ENCODE data around the gene FMNL2.

The FMNL2 gene

DNA sequence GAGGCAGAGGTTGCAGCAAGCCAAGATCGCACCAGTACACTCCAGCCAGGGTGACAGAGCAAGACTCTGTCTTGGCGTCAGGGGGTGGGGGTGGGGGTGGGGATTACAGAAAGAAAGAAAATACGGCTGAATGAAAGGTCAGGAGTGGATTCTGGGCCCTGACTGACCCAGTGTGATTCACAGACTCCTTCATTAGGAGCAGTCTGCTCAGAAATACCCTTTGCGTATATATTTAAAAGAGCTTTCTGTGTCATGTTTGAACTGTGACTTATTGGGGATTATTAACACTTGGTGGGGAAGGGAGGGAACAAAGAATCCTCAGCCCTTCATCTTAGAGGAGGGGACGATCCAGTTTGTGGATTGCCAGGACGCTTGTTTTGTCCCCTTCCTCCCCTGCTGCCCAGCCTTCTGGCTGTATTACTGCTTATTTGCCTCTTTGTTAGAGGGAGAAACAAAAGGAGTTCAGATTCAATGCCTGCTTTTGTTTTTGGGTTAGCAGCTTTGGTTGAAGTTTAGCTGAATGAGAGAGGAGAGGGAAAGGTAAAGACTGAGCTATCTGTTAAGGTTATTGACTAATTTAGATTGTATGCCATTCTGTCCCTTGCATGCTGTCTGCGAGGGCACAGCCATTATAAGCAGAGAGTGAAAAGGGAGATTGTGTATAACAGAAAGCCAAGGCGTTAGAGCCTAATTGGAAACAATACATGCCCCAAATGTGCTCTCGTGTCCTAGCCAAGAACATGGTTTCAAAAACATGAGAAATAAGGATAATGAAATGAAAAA lies 118.3 kb downstream of the FMNL2 start:
- TF ChIP-seq ZSCAN23 (tag by site-specific recombination; IDR thresholded peaks at IDR 0.05) (no peak), HOXD13 (CRISPR knock-in tag; IDR thresholded peaks at IDR 0.05; ENCODE audit: borderline replicate concordance) (no peak), ZNF133 (tag by site-specific recombination; IDR thresholded peaks at IDR 0.05) (no peak), IKZF3 (tag by site-specific recombination; IDR thresholded peaks at IDR 0.05) (no peak), GFI1B (tag by site-specific recombination; IDR thresholded peaks at IDR 0.05) (no peak), ZNF544 (tag by site-specific recombination; IDR thresholded peaks at IDR 0.05) (no peak)
- TF ChIP-seq, protein P1, sequence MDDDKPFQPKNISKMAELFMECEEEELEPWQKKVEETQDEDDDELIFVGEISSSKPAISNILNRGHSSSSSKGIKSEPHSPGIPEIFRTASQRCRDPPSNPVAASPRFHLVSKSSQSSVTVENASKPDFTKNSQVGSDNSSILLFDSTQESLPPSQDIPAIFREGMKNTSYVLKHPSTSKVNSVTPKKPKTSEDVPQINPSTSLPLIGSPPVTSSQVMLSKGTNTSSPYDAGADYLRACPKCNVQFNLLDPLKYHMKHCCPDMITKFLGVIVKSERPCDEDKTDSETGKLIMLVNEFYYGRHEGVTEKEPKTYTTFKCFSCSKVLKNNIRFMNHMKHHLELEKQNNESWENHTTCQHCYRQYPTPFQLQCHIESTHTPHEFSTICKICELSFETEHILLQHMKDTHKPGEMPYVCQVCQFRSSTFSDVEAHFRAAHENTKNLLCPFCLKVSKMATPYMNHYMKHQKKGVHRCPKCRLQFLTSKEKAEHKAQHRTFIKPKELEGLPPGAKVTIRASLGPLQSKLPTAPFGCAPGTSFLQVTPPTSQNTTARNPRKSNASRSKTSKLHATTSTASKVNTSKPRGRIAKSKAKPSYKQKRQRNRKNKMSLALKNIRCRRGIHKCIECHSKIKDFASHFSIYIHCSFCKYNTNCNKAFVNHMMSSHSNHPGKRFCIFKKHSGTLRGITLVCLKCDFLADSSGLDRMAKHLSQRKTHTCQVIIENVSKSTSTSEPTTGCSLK (tag by site-specific recombination; IDR thresholded peaks at IDR 0.05), result no peak
- TF ChIP-seq, protein P2, sequence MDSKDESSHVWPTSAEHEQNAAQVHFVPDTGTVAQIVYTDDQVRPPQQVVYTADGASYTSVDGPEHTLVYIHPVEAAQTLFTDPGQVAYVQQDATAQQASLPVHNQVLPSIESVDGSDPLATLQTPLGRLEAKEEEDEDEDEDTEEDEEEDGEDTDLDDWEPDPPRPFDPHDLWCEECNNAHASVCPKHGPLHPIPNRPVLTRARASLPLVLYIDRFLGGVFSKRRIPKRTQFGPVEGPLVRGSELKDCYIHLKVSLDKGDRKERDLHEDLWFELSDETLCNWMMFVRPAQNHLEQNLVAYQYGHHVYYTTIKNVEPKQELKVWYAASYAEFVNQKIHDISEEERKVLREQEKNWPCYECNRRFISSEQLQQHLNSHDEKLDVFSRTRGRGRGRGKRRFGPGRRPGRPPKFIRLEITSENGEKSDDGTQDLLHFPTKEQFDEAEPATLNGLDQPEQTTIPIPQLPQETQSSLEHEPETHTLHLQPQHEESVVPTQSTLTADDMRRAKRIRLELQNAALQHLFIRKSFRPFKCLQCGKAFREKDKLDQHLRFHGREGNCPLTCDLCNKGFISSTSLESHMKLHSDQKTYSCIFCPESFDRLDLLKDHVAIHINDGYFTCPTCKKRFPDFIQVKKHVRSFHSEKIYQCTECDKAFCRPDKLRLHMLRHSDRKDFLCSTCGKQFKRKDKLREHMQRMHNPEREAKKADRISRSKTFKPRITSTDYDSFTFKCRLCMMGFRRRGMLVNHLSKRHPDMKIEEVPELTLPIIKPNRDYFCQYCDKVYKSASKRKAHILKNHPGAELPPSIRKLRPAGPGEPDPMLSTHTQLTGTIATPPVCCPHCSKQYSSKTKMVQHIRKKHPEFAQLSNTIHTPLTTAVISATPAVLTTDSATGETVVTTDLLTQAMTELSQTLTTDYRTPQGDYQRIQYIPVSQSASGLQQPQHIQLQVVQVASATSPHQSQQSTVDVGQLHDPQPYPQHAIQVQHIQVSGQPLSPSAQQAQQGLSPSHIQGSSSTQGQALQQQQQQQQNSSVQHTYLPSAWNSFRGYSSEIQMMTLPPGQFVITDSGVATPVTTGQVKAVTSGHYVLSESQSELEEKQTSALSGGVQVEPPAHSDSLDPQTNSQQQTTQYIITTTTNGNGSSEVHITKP (tag by site-specific recombination; IDR thresholded peaks at IDR 0.05), result no peak
- no peak overlapping the region for H3K4me3 ChIP-seq (ENCODE audit: low read depth, low read length)
- H3K4me1 ChIP-seq (ENCODE audit: control insufficient read depth, insufficient read depth, low read length), result no peaks in the 10 kb centered on the region
- H3K27ac ChIP-seq (ENCODE audit: extremely low read depth, low read depth, low read length), result no peak overlapping the region
- no peaks in the 10 kb centered on the region for H3K9me3 ChIP-seq (ENCODE audit: control insufficient read depth, insufficient read depth, low read depth, low read length)
- ChIA-PET CTCF (interaction anchor here (0.6 kb wide), 1 partner anchor 45 kb away, joined by 3 read pairs; no protein-coding TSS in a partner anchor), POLR2A (no interaction called here)
- no peaks in the 10 kb centered on the region for H3K36me3 ChIP-seq (ENCODE audit: control insufficient read depth in 2 of 2, insufficient read depth in 1 of 2, low read length in 2 of 2)

DNA sequence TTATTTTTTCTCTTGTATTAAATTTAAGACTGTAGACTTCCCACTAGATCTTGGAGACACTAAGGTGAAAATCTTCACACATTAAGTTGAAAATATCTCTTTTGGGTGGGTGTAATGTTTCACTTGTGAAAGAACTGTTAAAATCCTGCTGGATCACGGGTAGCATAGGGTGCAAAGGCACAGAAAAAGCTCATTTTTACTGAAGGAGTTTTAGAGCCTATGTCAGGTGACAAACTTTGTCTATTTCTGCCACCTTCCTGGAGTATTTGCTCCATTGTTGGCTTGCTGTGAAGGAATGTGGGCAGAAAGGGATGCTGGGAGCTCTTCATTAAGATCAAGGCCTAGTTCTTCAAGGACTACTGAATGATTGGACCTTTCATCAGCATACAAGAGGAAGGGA lies 119.4 kb downstream of the FMNL2 start:
- no peaks in the 10 kb centered on the region for H3K36me3 ChIP-seq (ENCODE audit: control insufficient read depth in 2 of 2, insufficient read depth in 1 of 2, low read length in 2 of 2)
- H3K27ac ChIP-seq (ENCODE audit: extremely low read depth, low read depth, low read length), result no peak overlapping the region
- ChIA-PET CTCF (interaction anchor here (0.5 kb wide), 1 partner anchor 135 kb away, joined by 6 read pairs; no protein-coding TSS in a partner anchor), POLR2A (no interaction called here)
- no peaks in the 10 kb centered on the region for H3K9me3 ChIP-seq (ENCODE audit: control insufficient read depth, insufficient read depth, low read depth, low read length)
- no peak for TF ChIP-seq TRIM28 (IDR thresholded peaks at IDR 0.05; ENCODE audit: borderline replicate concordance, low read length)
- TF ChIP-seq, protein P3, sequence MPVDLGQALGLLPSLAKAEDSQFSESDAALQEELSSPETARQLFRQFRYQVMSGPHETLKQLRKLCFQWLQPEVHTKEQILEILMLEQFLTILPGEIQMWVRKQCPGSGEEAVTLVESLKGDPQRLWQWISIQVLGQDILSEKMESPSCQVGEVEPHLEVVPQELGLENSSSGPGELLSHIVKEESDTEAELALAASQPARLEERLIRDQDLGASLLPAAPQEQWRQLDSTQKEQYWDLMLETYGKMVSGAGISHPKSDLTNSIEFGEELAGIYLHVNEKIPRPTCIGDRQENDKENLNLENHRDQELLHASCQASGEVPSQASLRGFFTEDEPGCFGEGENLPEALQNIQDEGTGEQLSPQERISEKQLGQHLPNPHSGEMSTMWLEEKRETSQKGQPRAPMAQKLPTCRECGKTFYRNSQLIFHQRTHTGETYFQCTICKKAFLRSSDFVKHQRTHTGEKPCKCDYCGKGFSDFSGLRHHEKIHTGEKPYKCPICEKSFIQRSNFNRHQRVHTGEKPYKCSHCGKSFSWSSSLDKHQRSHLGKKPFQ (tag by site-specific recombination; IDR thresholded peaks at IDR 0.05), result no peak
- no peak for TF ChIP-seq HOXD13 (CRISPR knock-in tag; IDR thresholded peaks at IDR 0.05; ENCODE audit: borderline replicate concordance)
- no peak for TF ChIP-seq ZNF394 (tag by site-specific recombination; IDR thresholded peaks at IDR 0.05; ENCODE audit: borderline replicate concordance)
- no peak for TF ChIP-seq EGR2 (tag by site-specific recombination; IDR thresholded peaks at IDR 0.05; ENCODE audit: low read depth)
- TF ChIP-seq KLF16 (tag by site-specific recombination; IDR thresholded peaks at IDR 0.05), result no peak
- H3K4me3 ChIP-seq (ENCODE audit: low read depth, low read length), result no peak overlapping the region
- H3K4me1 ChIP-seq (ENCODE audit: control insufficient read depth, insufficient read depth, low read length), result no peaks in the 10 kb centered on the region

DNA sequence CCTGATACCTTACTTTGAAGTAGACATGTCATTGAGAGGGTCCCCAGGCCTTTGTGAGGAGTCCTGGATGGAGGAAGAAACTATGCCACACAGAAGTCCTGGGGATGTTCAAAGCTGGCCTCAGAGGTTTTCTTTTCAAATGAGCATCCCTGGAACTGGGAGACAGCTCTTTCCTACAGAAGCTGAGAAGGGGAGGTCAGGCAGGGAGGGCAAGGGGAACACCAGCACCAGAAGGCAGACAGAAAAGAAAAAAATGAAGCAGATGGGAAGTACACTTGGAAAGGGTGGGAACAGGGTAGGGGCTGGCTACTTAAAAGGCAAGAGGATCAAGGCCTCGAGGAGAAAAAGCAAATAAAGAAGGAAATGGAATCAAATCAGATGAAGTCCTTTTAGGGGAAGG lies 120.0 kb downstream of the FMNL2 start:
- Histone ChIP-seq H3K4me1 (ENCODE audit: control insufficient read depth, insufficient read depth, low read length) (no peaks in the 10 kb centered on the region), H3K27ac (ENCODE audit: extremely low read depth, low read depth, low read length) (no peak overlapping the region), H3K9me3 (ENCODE audit: control insufficient read depth, insufficient read depth, low read depth, low read length) (no peaks in the 10 kb centered on the region), H3K4me3 (ENCODE audit: low read depth, low read length) (no peak overlapping the region), H3K36me3 (ENCODE audit: control insufficient read depth in 2 of 2, insufficient read depth in 1 of 2, low read length in 2 of 2) (no peaks in the 10 kb centered on the region)
- POLR2A ChIA-PET, result no interaction called here
- CTCF ChIA-PET, result interaction anchor here (0.6 to 1.1 kb wide), 2 partner anchors 18 to 30 kb away, joined by 3 to 4 read pairs; no protein-coding TSS in a partner anchor
- TF ChIP-seq ZNF394 (tag by site-specific recombination; IDR thresholded peaks at IDR 0.05; ENCODE audit: borderline replicate concordance) (no peak), KLF1 (tag by site-specific recombination; IDR thresholded peaks at IDR 0.05) (no peak), ZNF221 (tag by site-specific recombination; IDR thresholded peaks at IDR 0.05; ENCODE audit: borderline replicate concordance) (no peak), SCRT1 (tag by site-specific recombination; IDR thresholded peaks at IDR 0.05; ENCODE audit: borderline replicate concordance) (no peak), ZNF16 (tag by site-specific recombination; IDR thresholded peaks at IDR 0.05; ENCODE audit: low read depth) (no peak)
- TF ChIP-seq, protein P4, sequence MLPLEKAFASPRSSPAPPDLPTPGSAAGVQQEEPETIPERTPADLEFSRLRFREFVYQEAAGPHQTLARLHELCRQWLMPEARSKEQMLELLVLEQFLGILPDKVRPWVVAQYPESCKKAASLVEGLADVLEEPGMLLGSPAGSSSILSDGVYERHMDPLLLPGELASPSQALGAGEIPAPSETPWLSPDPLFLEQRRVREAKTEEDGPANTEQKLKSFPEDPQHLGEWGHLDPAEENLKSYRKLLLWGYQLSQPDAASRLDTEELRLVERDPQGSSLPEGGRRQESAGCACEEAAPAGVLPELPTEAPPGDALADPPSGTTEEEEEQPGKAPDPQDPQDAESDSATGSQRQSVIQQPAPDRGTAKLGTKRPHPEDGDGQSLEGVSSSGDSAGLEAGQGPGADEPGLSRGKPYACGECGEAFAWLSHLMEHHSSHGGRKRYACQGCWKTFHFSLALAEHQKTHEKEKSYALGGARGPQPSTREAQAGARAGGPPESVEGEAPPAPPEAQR (tag by site-specific recombination; IDR thresholded peaks at IDR 0.05), result no peak
- TF ChIP-seq, protein P5, sequence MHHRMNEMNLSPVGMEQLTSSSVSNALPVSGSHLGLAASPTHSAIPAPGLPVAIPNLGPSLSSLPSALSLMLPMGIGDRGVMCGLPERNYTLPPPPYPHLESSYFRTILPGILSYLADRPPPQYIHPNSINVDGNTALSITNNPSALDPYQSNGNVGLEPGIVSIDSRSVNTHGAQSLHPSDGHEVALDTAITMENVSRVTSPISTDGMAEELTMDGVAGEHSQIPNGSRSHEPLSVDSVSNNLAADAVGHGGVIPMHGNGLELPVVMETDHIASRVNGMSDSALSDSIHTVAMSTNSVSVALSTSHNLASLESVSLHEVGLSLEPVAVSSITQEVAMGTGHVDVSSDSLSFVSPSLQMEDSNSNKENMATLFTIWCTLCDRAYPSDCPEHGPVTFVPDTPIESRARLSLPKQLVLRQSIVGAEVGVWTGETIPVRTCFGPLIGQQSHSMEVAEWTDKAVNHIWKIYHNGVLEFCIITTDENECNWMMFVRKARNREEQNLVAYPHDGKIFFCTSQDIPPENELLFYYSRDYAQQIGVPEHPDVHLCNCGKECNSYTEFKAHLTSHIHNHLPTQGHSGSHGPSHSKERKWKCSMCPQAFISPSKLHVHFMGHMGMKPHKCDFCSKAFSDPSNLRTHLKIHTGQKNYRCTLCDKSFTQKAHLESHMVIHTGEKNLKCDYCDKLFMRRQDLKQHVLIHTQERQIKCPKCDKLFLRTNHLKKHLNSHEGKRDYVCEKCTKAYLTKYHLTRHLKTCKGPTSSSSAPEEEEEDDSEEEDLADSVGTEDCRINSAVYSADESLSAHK (tag by site-specific recombination; IDR thresholded peaks at IDR 0.05), result no peak

All from HEK293 (cell line).